Measurements from ENCODE around the gene SZT2. TPM values are rescaled to one million over a fixed set of nuclear protein-coding genes. Genes with fewer than 3 reads are reported as not detected.

SZT2 gene
- total and polyA plus RNA-seq, 2 of the 13 experiments (the other 11 are each of a cell fraction or from before 2014, with no cell fraction given) = 8.0 to 8.8 TPM

GRCh38 chr1:43367904-43368645 is 21.6 kb upstream of the SZT2 start, which contains the start of gene ELOVL1 (continued):
- TF ChIP-seq CREM (IDR thresholded peaks at IDR 0.05) = no peak
- no peak for TF ChIP-seq CREM (CRISPR knock-in tag; IDR thresholded peaks at IDR 0.05)
- TF ChIP-seq SMARCE1 (IDR thresholded peaks at IDR 0.05; ENCODE audit: borderline replicate concordance) = no peak
- TF ChIP-seq HMG20B (CRISPR knock-in tag; conservative IDR thresholded peaks at IDR 0.05) = peak; percentile 60; the same call in 1 of the 2 replicates
- no peak; the same call in 1 of the 2 replicates for TF ChIP-seq SP5 (CRISPR knock-in tag; IDR thresholded peaks at IDR 0.05; ENCODE audit: borderline replicate concordance, low read depth)
- TF ChIP-seq CEBPG (CRISPR knock-in tag; IDR thresholded peaks at IDR 0.05) = peak; percentile 37; the same call in 1 of the 2 replicates
- TF ChIP-seq ARID3A (IDR thresholded peaks at IDR 0.05; ENCODE audit: low read depth, low read length) = no peak
- peak; percentile 68; the same call in 1 of the 2 replicates for TF ChIP-seq SMAD9 (CRISPR knock-in tag; IDR thresholded peaks at IDR 0.05)
- no peak for TF ChIP-seq ZNF318 (CRISPR knock-in tag; IDR thresholded peaks at IDR 0.05)
- peak; percentile 62 for TF ChIP-seq E2F5 (CRISPR knock-in tag; conservative IDR thresholded peaks at IDR 0.05)
- no peak for TF ChIP-seq FLYWCH1 (CRISPR knock-in tag; IDR thresholded peaks at IDR 0.05)
- peak; percentile 81 for TF ChIP-seq NRL (CRISPR knock-in tag; IDR thresholded peaks at IDR 0.05; ENCODE audit: borderline replicate concordance)
- no peak for TF ChIP-seq DPF2 (CRISPR knock-in tag; IDR thresholded peaks at IDR 0.05; ENCODE audit: borderline replicate concordance, low read depth)
- TF ChIP-seq ZSCAN21 (CRISPR knock-in tag; IDR thresholded peaks at IDR 0.05; ENCODE audit: borderline replicate concordance) = peak; percentile 86; the same call in 1 of the 2 replicates
- peak; percentile 93; the same call in 1 of the 2 replicates for TF ChIP-seq ZNF704 (CRISPR knock-in tag; IDR thresholded peaks at IDR 0.05; ENCODE audit: borderline replicate concordance)
- 0 out of 2 replicates have a peak, but pooled peaks have one; percentile 29 for TF ChIP-seq ARNTL (CRISPR knock-in tag; IDR thresholded peaks at IDR 0.05)
- no peak for TF ChIP-seq ZKSCAN1 (IDR thresholded peaks at IDR 0.05; ENCODE audit: low read length)
